GM23338 (cell line): ENCODE measurements around the gene BRAF.
"Not testable (repeated sequence)": the region's sequence is repeated elsewhere in the genome, so short reads cannot be mapped to it uniquely, and the experiment has no call there.

Experiments
- CREB1 ChIP-seq: fragments of 250-450 bp; sonication (Bioruptor Pico); IDR thresholded peaks from 2 replicates; pipeline ENCODE4 v1.5.0; 2020; ENCODE audit warnings: low read depth, mild to moderate bottlenecking, moderate library complexity
- EZH2 ChIP-seq: fragments of 200-600 bp; sonication (generic); IDR thresholded peaks from one replicate; pipeline ENCODE4 v1.8.0; 2017; ENCODE audit warnings: antibody characterized with exemption, mild to moderate bottlenecking, low read depth; ENCODE audit not compliant: unreplicated experiment
- EZH2phosphoT487 ChIP-seq: fragments of 200-600 bp; sonication (generic); IDR thresholded peaks from one replicate; pipeline ENCODE4 v1.8.1; 2018; ENCODE audit warnings: antibody characterized with exemption; ENCODE audit not compliant: unreplicated experiment
- JUNB ChIP-seq: IDR thresholded peaks from one replicate; pipeline ENCODE4 v1.6.1; 2016; ENCODE audit warnings: antibody characterized with exemption; ENCODE audit not compliant: unreplicated experiment
- POLR2AphosphoS5 ChIP-seq: IDR thresholded peaks from 2 replicates; pipeline ENCODE4 v1.6.1; 2016; ENCODE audit warnings: antibody characterized with exemption, low read depth
- STAT1 ChIP-seq: IDR thresholded peaks from one replicate; pipeline ENCODE4 v1.6.1; 2016; ENCODE audit warnings: antibody characterized with exemption; ENCODE audit not compliant: unreplicated experiment
- TF ChIP-seq, protein P1 (sequence below), 2 experiments: fragments of 200-600 bp in 1 of 2; sonication (generic) in 1 of 2; conservative IDR thresholded peaks; 2 replicates each; pipeline versions ENCODE4 v1.5.1 to v1.6.1; 2016 to 2017; ENCODE audit warnings: antibody characterized with exemption in 2 of 2, low read depth in 2 of 2, mild to moderate bottlenecking in 2 of 2, moderate library complexity in 1 of 2
- TF ChIP-seq, protein P2 (sequence below): IDR thresholded peaks from one replicate; pipeline ENCODE4 v1.6.1; 2018; ENCODE audit warnings: antibody characterized with exemption; ENCODE audit not compliant: unreplicated experiment
- TF ChIP-seq, protein P3 (sequence below): IDR thresholded peaks from 2 replicates; pipeline ENCODE4 v1.6.1; 2016; ENCODE audit warnings: antibody characterized with exemption

DNA sequence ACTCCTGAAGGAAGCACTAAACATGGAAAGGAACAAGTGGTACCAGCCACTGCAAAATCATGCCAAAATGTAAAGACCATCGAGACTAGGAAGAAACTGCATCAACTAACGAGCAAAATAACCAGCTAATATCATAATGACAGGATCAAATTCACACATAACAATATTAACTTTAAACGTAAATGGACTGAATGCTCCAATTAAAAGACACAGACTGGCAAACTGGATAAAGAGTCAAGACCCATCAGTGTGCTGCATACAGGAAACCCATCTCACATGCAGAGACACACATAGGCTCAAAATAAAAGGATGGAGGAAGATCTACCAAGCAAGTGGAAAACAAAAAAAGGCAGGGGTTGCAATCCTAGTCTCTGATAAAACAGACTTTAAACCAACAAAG lies 163.4 kb downstream of the BRAF start:
- TF ChIP-seq EZH2, EZH2phosphoT487, POLR2AphosphoS5, JUNB, CREB1, STAT1: not testable (repeated sequence)
- TF ChIP-seq, protein P1, sequence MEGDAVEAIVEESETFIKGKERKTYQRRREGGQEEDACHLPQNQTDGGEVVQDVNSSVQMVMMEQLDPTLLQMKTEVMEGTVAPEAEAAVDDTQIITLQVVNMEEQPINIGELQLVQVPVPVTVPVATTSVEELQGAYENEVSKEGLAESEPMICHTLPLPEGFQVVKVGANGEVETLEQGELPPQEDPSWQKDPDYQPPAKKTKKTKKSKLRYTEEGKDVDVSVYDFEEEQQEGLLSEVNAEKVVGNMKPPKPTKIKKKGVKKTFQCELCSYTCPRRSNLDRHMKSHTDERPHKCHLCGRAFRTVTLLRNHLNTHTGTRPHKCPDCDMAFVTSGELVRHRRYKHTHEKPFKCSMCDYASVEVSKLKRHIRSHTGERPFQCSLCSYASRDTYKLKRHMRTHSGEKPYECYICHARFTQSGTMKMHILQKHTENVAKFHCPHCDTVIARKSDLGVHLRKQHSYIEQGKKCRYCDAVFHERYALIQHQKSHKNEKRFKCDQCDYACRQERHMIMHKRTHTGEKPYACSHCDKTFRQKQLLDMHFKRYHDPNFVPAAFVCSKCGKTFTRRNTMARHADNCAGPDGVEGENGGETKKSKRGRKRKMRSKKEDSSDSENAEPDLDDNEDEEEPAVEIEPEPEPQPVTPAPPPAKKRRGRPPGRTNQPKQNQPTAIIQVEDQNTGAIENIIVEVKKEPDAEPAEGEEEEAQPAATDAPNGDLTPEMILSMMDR (conservative IDR thresholded peaks at IDR 0.05; ENCODE audit: low read depth in 2 of 2): not testable (repeated sequence)
- TF ChIP-seq, protein P2, sequence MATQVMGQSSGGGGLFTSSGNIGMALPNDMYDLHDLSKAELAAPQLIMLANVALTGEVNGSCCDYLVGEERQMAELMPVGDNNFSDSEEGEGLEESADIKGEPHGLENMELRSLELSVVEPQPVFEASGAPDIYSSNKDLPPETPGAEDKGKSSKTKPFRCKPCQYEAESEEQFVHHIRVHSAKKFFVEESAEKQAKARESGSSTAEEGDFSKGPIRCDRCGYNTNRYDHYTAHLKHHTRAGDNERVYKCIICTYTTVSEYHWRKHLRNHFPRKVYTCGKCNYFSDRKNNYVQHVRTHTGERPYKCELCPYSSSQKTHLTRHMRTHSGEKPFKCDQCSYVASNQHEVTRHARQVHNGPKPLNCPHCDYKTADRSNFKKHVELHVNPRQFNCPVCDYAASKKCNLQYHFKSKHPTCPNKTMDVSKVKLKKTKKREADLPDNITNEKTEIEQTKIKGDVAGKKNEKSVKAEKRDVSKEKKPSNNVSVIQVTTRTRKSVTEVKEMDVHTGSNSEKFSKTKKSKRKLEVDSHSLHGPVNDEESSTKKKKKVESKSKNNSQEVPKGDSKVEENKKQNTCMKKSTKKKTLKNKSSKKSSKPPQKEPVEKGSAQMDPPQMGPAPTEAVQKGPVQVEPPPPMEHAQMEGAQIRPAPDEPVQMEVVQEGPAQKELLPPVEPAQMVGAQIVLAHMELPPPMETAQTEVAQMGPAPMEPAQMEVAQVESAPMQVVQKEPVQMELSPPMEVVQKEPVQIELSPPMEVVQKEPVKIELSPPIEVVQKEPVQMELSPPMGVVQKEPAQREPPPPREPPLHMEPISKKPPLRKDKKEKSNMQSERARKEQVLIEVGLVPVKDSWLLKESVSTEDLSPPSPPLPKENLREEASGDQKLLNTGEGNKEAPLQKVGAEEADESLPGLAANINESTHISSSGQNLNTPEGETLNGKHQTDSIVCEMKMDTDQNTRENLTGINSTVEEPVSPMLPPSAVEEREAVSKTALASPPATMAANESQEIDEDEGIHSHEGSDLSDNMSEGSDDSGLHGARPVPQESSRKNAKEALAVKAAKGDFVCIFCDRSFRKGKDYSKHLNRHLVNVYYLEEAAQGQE: not testable (repeated sequence)
- TF ChIP-seq, protein P3, sequence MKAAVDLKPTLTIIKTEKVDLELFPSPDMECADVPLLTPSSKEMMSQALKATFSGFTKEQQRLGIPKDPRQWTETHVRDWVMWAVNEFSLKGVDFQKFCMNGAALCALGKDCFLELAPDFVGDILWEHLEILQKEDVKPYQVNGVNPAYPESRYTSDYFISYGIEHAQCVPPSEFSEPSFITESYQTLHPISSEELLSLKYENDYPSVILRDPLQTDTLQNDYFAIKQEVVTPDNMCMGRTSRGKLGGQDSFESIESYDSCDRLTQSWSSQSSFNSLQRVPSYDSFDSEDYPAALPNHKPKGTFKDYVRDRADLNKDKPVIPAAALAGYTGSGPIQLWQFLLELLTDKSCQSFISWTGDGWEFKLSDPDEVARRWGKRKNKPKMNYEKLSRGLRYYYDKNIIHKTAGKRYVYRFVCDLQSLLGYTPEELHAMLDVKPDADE: not testable (repeated sequence)
